GM23338 (cell line): Measurements from ENCODE around the gene CD300A. TPM values are rescaled to one million over a fixed set of nuclear protein-coding genes. Genes with fewer than 3 reads are reported as not detected.

Source experiments
- ATAC-seq: fragments of 200-7000 bp; cut with Tn5 transposase; 3 replicates; pipeline ENCODE4 v1.9.1; 2020
- DNase-seq: peaks from one replicate; pipeline ENCODE4 v3.0.0-alpha.2; 2015; ENCODE audit warnings: low spot score
- H2AFZ ChIP-seq: fragments of 200-600 bp; sonication (generic); 2 replicates; pipeline ENCODE4 v1.8.0; 2016; ENCODE audit warnings: antibody characterized with exemption, mild to moderate bottlenecking, moderate library complexity
- H3F3A ChIP-seq: fragments of 200-600 bp; sonication (generic); replicated peaks from 2 replicates; pipeline ENCODE4 v1.8.0; 2017; ENCODE audit warnings: antibody characterized with exemption, mixed run types, low read depth
- H3K27ac ChIP-seq: fragments of 200-600 bp; sonication (generic); 2 replicates; pipeline ENCODE4 v1.6.1; 2016; ENCODE audit warnings: low read depth
- H3K27me3 ChIP-seq: fragments of 200-600 bp; sonication (generic); 2 replicates; pipeline ENCODE4 v1.8.0; 2016; ENCODE audit warnings: mild to moderate bottlenecking, mixed run types, moderate library complexity; ENCODE audit not compliant: insufficient read depth
- H3K36me3 ChIP-seq: fragments of 200-600 bp; sonication (generic); 2 replicates; pipeline ENCODE4 v1.8.0; 2016; ENCODE audit warnings: mild to moderate bottlenecking; ENCODE audit not compliant: insufficient read depth
- H3K4me1 ChIP-seq: fragments of 200-600 bp; sonication (generic); 2 replicates; pipeline ENCODE4 v1.8.0; 2016; ENCODE audit warnings: mild to moderate bottlenecking, moderate library complexity; ENCODE audit not compliant: insufficient read depth
- H3K4me2 ChIP-seq: fragments of 200-600 bp; sonication (generic); 2 replicates; pipeline ENCODE4 v1.7.1; 2017; ENCODE audit warnings: mixed run types
- H3K4me3 ChIP-seq: fragments of 200-600 bp; sonication (generic); 2 replicates; pipeline ENCODE4 v1.6.1; 2016; ENCODE audit warnings: mixed run types
- H3K79me2 ChIP-seq: fragments of 200-600 bp; sonication (generic); replicated peaks from 2 replicates; pipeline ENCODE4 v1.8.0; 2017; ENCODE audit warnings: mild to moderate bottlenecking; ENCODE audit not compliant: insufficient read depth
- H3K9me2 ChIP-seq: fragments of 200-600 bp; sonication (generic); 2 replicates; pipeline ENCODE4 v1.8.0; 2017; ENCODE audit not compliant: insufficient read depth
- H4K20me1 ChIP-seq: fragments of 200-600 bp; sonication (generic); replicated peaks from 2 replicates; pipeline ENCODE4 v1.8.0; 2017; ENCODE audit warnings: mild to moderate bottlenecking; ENCODE audit not compliant: insufficient read depth
- H3K27ac Mint-ChIP-seq: 2 replicates; pipeline ENCODE4 v1.8.0; 2020; ENCODE audit warnings: inconsistent platforms, mild to moderate bottlenecking, moderate library complexity, mixed read lengths
- H3K27me3 Mint-ChIP-seq: 3 replicates; pipeline ENCODE4 v1.8.0; 2022; ENCODE audit warnings: low read depth, mild to moderate bottlenecking, moderate library complexity, mixed read lengths, inconsistent platforms; ENCODE audit not compliant: insufficient read depth, poor library complexity
- H3K36me3 Mint-ChIP-seq: 3 replicates; pipeline ENCODE4 v1.8.0; 2021; ENCODE audit warnings: low read depth, mild to moderate bottlenecking, inconsistent platforms, moderate library complexity, mixed read lengths
- H3K4me1 Mint-ChIP-seq: 3 replicates; pipeline ENCODE4 v1.8.0; 2020; ENCODE audit warnings: mild to moderate bottlenecking, inconsistent platforms, mixed read lengths
- H3K4me3 Mint-ChIP-seq: 3 replicates; pipeline ENCODE4 v1.8.0; 2021; ENCODE audit warnings: moderate library complexity, mild to moderate bottlenecking, inconsistent platforms, mixed read lengths
- H3K9me3 Mint-ChIP-seq: 3 replicates; pipeline ENCODE4 v1.8.0; 2020; ENCODE audit warnings: moderate library complexity, mild to moderate bottlenecking, inconsistent platforms, mixed read lengths
- CREB1 ChIP-seq: fragments of 250-450 bp; sonication (Bioruptor Pico); IDR thresholded peaks from 2 replicates; pipeline ENCODE4 v1.5.0; 2020; ENCODE audit warnings: low read depth, mild to moderate bottlenecking, moderate library complexity
- CTCF ChIP-seq, 2 experiments: fragments of 200-600 bp in 1 of 2; sonication (generic) in 1 of 2; conservative IDR thresholded peaks; 2 replicates each; pipeline versions ENCODE4 v1.5.1 to v1.6.1; 2016 to 2017; ENCODE audit warnings: antibody characterized with exemption in 2 of 2, low read depth in 2 of 2, mild to moderate bottlenecking in 2 of 2, moderate library complexity in 1 of 2
- EZH2phosphoT487 ChIP-seq: fragments of 200-600 bp; sonication (generic); IDR thresholded peaks from one replicate; pipeline ENCODE4 v1.8.1; 2018; ENCODE audit warnings: antibody characterized with exemption; ENCODE audit not compliant: unreplicated experiment
- JUNB ChIP-seq: IDR thresholded peaks from one replicate; pipeline ENCODE4 v1.6.1; 2016; ENCODE audit warnings: antibody characterized with exemption; ENCODE audit not compliant: unreplicated experiment
- POLR2AphosphoS5 ChIP-seq: IDR thresholded peaks from 2 replicates; pipeline ENCODE4 v1.6.1; 2016; ENCODE audit warnings: antibody characterized with exemption, low read depth
- REST ChIP-seq: IDR thresholded peaks from one replicate; pipeline ENCODE4 v1.6.1; 2018; ENCODE audit warnings: antibody characterized with exemption; ENCODE audit not compliant: unreplicated experiment
- STAT1 ChIP-seq: IDR thresholded peaks from one replicate; pipeline ENCODE4 v1.6.1; 2016; ENCODE audit warnings: antibody characterized with exemption; ENCODE audit not compliant: unreplicated experiment
- ZNF114 ChIP-seq: fragments of 250-450 bp; sonication (Bioruptor Pico); IDR thresholded peaks from 2 replicates; pipeline ENCODE4 v1.5.0; 2020; ENCODE audit warnings: mild to moderate bottlenecking, moderate library complexity
- ZNF331 ChIP-seq: fragments of 250-450 bp; sonication (Bioruptor Pico); IDR thresholded peaks from 2 replicates; pipeline ENCODE4 v1.5.0; 2020; ENCODE audit warnings: low read depth, mild to moderate bottlenecking, moderate library complexity
- polyA plus RNA-seq: library from polyadenylated mRNA; unstranded; fragments of >200 nt; fragmentation: Nextera tagmentation; extraction: Ambion mirVana; gene quantifications from 2 replicates; pipeline ENCODE4 v1.2.1, GENCODE V29; 2016
- total RNA-seq: library from RNA; depleted of rRNA; stranded (reverse); fragments of >200 nt; shearing (Covaris generic); gene quantifications from 2 replicates; pipeline ENCODE4 v1.2.3, GENCODE V29; 2014

The CD300A gene
- total and polyA plus RNA-seq, 2 experiments from 2014 or later: 0.37 to 0.45 TPM

- TF ChIP-seq ZNF331 (no peak), REST (no peak), JUNB (no peak), CREB1 (CRISPR knock-in tag) (no peak), STAT1 (no peak), ZNF114 (CRISPR knock-in tag) (no peak), CTCF (conservative IDR thresholded peaks at IDR 0.05; ENCODE audit: low read depth in 2 of 2) (no peak), EZH2phosphoT487 (no peak), POLR2AphosphoS5 (no peak)
- no peak overlapping the region for H3K4me3 ChIP-seq
- no peak overlapping the region for H3K4me3 Mint-ChIP-seq
- no peak overlapping the region for H2AFZ ChIP-seq
- H3K36me3 Mint-ChIP-seq: no peaks in the 10 kb centered on the region
- no peak overlapping the region for H3K27ac Mint-ChIP-seq
- peaks cover 3% of the 10 kb centered on the region for H3K4me1 ChIP-seq
- DNase-seq: no peak
- H3K27ac ChIP-seq: no peak overlapping the region
- peaks cover 21% of the 10 kb centered on the region for H3K27me3 ChIP-seq
- no peak for ATAC-seq
- no peaks in the 10 kb centered on the region for H4K20me1 ChIP-seq
- no peaks in the 10 kb centered on the region; the same call in 1 of the 2 replicates for H3F3A ChIP-seq
- H3K36me3 ChIP-seq: no peaks in the 10 kb centered on the region
- H3K27me3 Mint-ChIP-seq: peaks cover 25% of the 10 kb centered on the region
- peaks cover 29% of the 10 kb centered on the region for H3K4me1 Mint-ChIP-seq
- H3K9me2 ChIP-seq: no peaks in the 10 kb centered on the region
- no peaks in the 10 kb centered on the region for H3K9me3 Mint-ChIP-seq
- H3K79me2 ChIP-seq: no peaks in the 10 kb centered on the region
- H3K4me2 ChIP-seq: no peak overlapping the region
Observed at GRCh38 chr17:74449306-74449705, 17.1 kb upstream of the CD300A start.

GRCh38 chr17:74449773-74450172 is 16.7 kb upstream of the CD300A start:
- H3K27ac ChIP-seq: no peak overlapping the region
- no peak for TF ChIP-seq CTCF (conservative IDR thresholded peaks at IDR 0.05; ENCODE audit: low read depth in 2 of 2)

More at GRCh38 chr17:74449773-74450172, 16.7 kb upstream of the CD300A start:
- no peaks in the 10 kb centered on the region for H4K20me1 ChIP-seq
- Mint-ChIP-seq H3K36me3 (no peaks in the 10 kb centered on the region), H3K9me3 (no peaks in the 10 kb centered on the region), H3K27me3 (peaks cover 26% of the 10 kb centered on the region), H3K4me3 (no peak overlapping the region), H3K27ac (no peak overlapping the region), H3K4me1 (peaks cover 26% of the 10 kb centered on the region)
- H3K4me2 ChIP-seq: no peak overlapping the region
- no peak overlapping the region for H3K4me3 ChIP-seq
- no peaks in the 10 kb centered on the region; the same call in 1 of the 2 replicates for H3F3A ChIP-seq
- H3K9me2 ChIP-seq: no peaks in the 10 kb centered on the region
- H2AFZ ChIP-seq: no peak overlapping the region
- H3K36me3 ChIP-seq: no peaks in the 10 kb centered on the region
- H3K79me2 ChIP-seq: no peaks in the 10 kb centered on the region
- ATAC-seq (no peak), DNase-seq (no peak)
- H3K4me1 ChIP-seq: peaks cover 8% of the 10 kb centered on the region
- peaks cover 24% of the 10 kb centered on the region for H3K27me3 ChIP-seq
